Stomach (tissue), 4 donors: Measurements from ENCODE around the gene TBK1.

Experiments used
- POLR2A ChIP-seq, 4 donors: fragments of 450-650 bp; IDR thresholded peaks; one replicate each; pipeline ENCODE4 v1.6.1; 2016; ENCODE audit warnings: antibody characterized with exemption in 4 of 4, control low read depth in 2 of 4, mild to moderate bottlenecking in 1 of 4, moderate library complexity in 1 of 4
- TF ChIP-seq, protein P1 (sequence below), 7 experiments: fragments of 450-650 bp in 4 of 7; fragments of 200-600 bp in 3 of 7; sonication (generic) in 3 of 7; IDR thresholded peaks; one replicate each; pipeline ENCODE4 v1.5.1; 2016 to 2019; ENCODE audit warnings: antibody characterized with exemption in 7 of 7, control low read depth in 2 of 7, mild to moderate bottlenecking in 1 of 7

DNA sequence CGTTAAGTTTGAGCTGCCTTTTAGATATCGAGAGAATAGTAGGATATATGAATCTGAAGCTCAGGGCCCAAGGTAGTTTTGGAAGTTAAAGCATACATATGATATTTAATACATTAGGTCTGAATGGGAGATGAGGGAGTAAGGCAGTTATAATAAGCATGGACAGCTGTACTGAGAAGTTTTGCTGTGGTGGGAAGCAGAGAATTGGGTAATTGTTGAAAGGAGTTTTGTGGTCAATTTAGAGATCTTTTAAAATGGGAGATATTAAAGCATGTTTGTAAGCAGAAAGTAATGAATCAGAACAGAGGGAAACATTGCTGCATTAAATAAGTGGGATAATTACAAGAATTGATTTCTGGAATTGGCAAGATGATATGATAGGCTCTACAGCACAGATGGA lies 21.3 kb downstream of the TBK1 start:
- no peak for TF ChIP-seq POLR2A (IDR thresholded peaks at IDR 0.05)
- TF ChIP-seq, protein P1, sequence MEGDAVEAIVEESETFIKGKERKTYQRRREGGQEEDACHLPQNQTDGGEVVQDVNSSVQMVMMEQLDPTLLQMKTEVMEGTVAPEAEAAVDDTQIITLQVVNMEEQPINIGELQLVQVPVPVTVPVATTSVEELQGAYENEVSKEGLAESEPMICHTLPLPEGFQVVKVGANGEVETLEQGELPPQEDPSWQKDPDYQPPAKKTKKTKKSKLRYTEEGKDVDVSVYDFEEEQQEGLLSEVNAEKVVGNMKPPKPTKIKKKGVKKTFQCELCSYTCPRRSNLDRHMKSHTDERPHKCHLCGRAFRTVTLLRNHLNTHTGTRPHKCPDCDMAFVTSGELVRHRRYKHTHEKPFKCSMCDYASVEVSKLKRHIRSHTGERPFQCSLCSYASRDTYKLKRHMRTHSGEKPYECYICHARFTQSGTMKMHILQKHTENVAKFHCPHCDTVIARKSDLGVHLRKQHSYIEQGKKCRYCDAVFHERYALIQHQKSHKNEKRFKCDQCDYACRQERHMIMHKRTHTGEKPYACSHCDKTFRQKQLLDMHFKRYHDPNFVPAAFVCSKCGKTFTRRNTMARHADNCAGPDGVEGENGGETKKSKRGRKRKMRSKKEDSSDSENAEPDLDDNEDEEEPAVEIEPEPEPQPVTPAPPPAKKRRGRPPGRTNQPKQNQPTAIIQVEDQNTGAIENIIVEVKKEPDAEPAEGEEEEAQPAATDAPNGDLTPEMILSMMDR (IDR thresholded peaks at IDR 0.05), result no peak
